Loucy (cell line): Measurements from ENCODE around the gene PLS3.

Experiments
- H2AFZ ChIP-seq: fragments of 200-600 bp; sonication (generic); 2 replicates; pipeline ENCODE4 v1.6.0; 2016; ENCODE audit warnings: antibody characterized with exemption, mild to moderate bottlenecking, low read length, moderate library complexity
- H3F3A ChIP-seq: fragments of 200-600 bp; 2 replicates; pipeline ENCODE4 v1.6.0; 2016; ENCODE audit warnings: antibody characterized with exemption, low read depth, mild to moderate bottlenecking
- H3K27me3 ChIP-seq: fragments of 200-600 bp; sonication (generic); 2 replicates; pipeline ENCODE4 v1.6.1; 2014; ENCODE audit warnings: low read length, mild to moderate bottlenecking; ENCODE audit not compliant: insufficient read depth, poor library complexity, severe bottlenecking
- H3K36me3 ChIP-seq: fragments of 200-600 bp; sonication (generic); 2 replicates; pipeline ENCODE4 v1.6.1; 2016; ENCODE audit warnings: low read length; ENCODE audit not compliant: insufficient read depth
- H3K4me1 ChIP-seq: fragments of 200-600 bp; sonication (generic); 2 replicates; pipeline ENCODE4 v1.5.1; 2014; ENCODE audit warnings: low read length, mild to moderate bottlenecking; ENCODE audit not compliant: insufficient read depth, poor library complexity, severe bottlenecking
- H3K4me2 ChIP-seq: fragments of 200-600 bp; sonication (generic); 2 replicates; pipeline ENCODE4 v1.6.0; 2014; ENCODE audit warnings: antibody characterized with exemption, low read length, low read depth, mild to moderate bottlenecking; ENCODE audit not compliant: poor library complexity, severe bottlenecking
- H3K4me3 ChIP-seq: fragments of 200-600 bp; sonication (generic); 2 replicates; pipeline ENCODE4 v1.5.1; 2014; ENCODE audit warnings: low read length, mild to moderate bottlenecking, mixed read lengths; ENCODE audit not compliant: poor library complexity, severe bottlenecking
- H3K79me2 ChIP-seq: fragments of 200-600 bp; sonication (generic); 2 replicates; pipeline ENCODE4 v1.6.1; 2014; ENCODE audit warnings: low read length; ENCODE audit not compliant: insufficient read depth
- H3K9ac ChIP-seq: fragments of 200-600 bp; sonication (generic); 2 replicates; pipeline ENCODE4 v1.6.0; 2014; ENCODE audit warnings: mild to moderate bottlenecking, low read depth, low read length, moderate library complexity; ENCODE audit not compliant: poor library complexity, severe bottlenecking
- H3K9me2 ChIP-seq: fragments of 200-600 bp; sonication (generic); replicated peaks from 2 replicates; pipeline ENCODE4 v1.6.1; 2016; ENCODE audit warnings: low read depth, low read length, mixed read lengths
- H3K9me3 ChIP-seq: fragments of 200-600 bp; sonication (generic); 2 replicates; pipeline ENCODE4 v1.6.1; 2014; ENCODE audit warnings: mild to moderate bottlenecking, antibody characterized with exemption, low read length, low read depth; ENCODE audit not compliant: insufficient read depth
- H4K20me1 ChIP-seq: fragments of 200-600 bp; sonication (generic); 2 replicates; pipeline ENCODE4 v1.6.0; 2014; ENCODE audit warnings: antibody characterized with exemption, low read length, mild to moderate bottlenecking; ENCODE audit not compliant: insufficient read depth, poor library complexity, severe bottlenecking
- EZH2phosphoT487 ChIP-seq: fragments of 200-600 bp; IDR thresholded peaks from 2 replicates; pipeline ENCODE4 v1.6.1; 2018; ENCODE audit warnings: antibody characterized with exemption, mild to moderate bottlenecking, moderate library complexity, borderline replicate concordance
- TF ChIP-seq, protein P1 (sequence below): fragments of 200-600 bp; sonication (generic); conservative IDR thresholded peaks from 2 replicates; pipeline ENCODE4 v1.5.1; 2014; ENCODE audit warnings: mild to moderate bottlenecking, antibody characterized with exemption, low read length

PLS3 gene

DNA sequence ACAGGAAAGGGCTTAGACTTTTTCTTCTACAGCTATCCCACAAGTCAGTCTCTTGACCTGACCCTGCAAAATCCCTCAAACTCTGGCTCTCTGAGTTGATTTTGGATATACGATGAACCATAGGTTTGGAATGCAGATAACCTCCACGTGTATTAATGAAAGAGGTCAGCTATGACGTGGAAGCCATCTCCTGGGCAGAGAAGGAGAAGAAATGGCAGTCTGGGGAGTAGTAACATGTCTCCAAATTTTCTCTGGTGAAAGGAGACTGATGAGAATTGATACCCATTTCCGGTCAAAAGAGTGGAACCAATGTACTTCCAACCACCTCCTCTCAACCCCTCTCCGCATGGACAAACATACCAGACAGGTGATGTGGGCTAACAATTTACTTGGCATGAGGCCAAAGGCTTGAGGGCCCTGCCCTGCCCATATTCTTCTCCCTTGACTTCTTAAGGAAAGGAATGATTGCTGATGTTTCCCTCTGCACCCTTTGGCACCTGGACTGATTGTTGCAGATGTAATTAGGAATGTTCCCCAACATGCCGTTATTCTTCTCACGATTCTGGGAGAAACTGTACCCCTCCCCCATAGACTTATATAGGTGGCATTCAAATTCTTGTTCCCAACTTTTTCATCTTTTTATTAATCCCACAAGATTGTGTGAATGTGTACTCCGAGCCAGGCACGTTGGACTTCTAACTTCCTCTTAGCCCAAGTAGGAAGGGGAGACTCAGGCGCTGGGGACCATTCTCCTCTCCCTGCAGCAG, 580 bp upstream of the PLS3 start:
- no peaks in the 10 kb centered on the region for H3K9me3 ChIP-seq
- H3K9me2 ChIP-seq: no peaks in the 10 kb centered on the region
- no peak overlapping the region for H3K4me2 ChIP-seq
- no peaks in the 10 kb centered on the region for H3F3A ChIP-seq
- H3K27me3 ChIP-seq: no peaks in the 10 kb centered on the region
- H3K9ac ChIP-seq: no peak overlapping the region
- no peak overlapping the region for H2AFZ ChIP-seq
- H3K4me3 ChIP-seq: no peak overlapping the region
- H4K20me1 ChIP-seq: no peaks in the 10 kb centered on the region
- no peaks in the 10 kb centered on the region for H3K79me2 ChIP-seq
- H3K36me3 ChIP-seq: no peaks in the 10 kb centered on the region
- no peak for TF ChIP-seq EZH2phosphoT487
- TF ChIP-seq, protein P1, sequence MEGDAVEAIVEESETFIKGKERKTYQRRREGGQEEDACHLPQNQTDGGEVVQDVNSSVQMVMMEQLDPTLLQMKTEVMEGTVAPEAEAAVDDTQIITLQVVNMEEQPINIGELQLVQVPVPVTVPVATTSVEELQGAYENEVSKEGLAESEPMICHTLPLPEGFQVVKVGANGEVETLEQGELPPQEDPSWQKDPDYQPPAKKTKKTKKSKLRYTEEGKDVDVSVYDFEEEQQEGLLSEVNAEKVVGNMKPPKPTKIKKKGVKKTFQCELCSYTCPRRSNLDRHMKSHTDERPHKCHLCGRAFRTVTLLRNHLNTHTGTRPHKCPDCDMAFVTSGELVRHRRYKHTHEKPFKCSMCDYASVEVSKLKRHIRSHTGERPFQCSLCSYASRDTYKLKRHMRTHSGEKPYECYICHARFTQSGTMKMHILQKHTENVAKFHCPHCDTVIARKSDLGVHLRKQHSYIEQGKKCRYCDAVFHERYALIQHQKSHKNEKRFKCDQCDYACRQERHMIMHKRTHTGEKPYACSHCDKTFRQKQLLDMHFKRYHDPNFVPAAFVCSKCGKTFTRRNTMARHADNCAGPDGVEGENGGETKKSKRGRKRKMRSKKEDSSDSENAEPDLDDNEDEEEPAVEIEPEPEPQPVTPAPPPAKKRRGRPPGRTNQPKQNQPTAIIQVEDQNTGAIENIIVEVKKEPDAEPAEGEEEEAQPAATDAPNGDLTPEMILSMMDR: no peak
- H3K4me1 ChIP-seq: no peaks in the 10 kb centered on the region

GRCh38 chrX:115561605-115562479, 868 bp downstream of the PLS3 start:
- Histone ChIP-seq H3K4me3 (no peak overlapping the region), H3F3A (no peaks in the 10 kb centered on the region), H4K20me1 (no peaks in the 10 kb centered on the region), H3K36me3 (no peaks in the 10 kb centered on the region), H2AFZ (no peak overlapping the region), H3K4me2 (no peak overlapping the region), H3K4me1 (no peaks in the 10 kb centered on the region), H3K9me2 (no peaks in the 10 kb centered on the region), H3K79me2 (no peaks in the 10 kb centered on the region), H3K27me3 (no peaks in the 10 kb centered on the region), H3K9ac (no peak overlapping the region), H3K9me3 (no peaks in the 10 kb centered on the region)
- TF ChIP-seq, protein P1: no peak
- no peak for TF ChIP-seq EZH2phosphoT487

GRCh38 chrX:115562480-115562847, 1.5 kb downstream of the PLS3 start:
- no peaks in the 10 kb centered on the region for H3K36me3 ChIP-seq
- no peaks in the 10 kb centered on the region for H3F3A ChIP-seq
- no peaks in the 10 kb centered on the region for H4K20me1 ChIP-seq
- no peaks in the 10 kb centered on the region for H3K27me3 ChIP-seq
- no peak overlapping the region for H3K4me3 ChIP-seq
- H3K9me2 ChIP-seq: no peaks in the 10 kb centered on the region
- TF ChIP-seq EZH2phosphoT487: no peak
- TF ChIP-seq, protein P1: no peak
- no peak overlapping the region for H3K4me2 ChIP-seq
- H3K9ac ChIP-seq: no peak overlapping the region
- no peaks in the 10 kb centered on the region for H3K79me2 ChIP-seq
- H2AFZ ChIP-seq: no peak overlapping the region
- H3K4me1 ChIP-seq: no peaks in the 10 kb centered on the region
- no peaks in the 10 kb centered on the region for H3K9me3 ChIP-seq
